NCI-H82 (cell line): ENCODE measurements around the gene BTBD2.

ENCODE experiments used
- DNase-seq: peaks from one replicate; lab custom pipeline; 2025; lab: John Stamatoyannopoulos, UW

Gene BTBD2

DNA sequence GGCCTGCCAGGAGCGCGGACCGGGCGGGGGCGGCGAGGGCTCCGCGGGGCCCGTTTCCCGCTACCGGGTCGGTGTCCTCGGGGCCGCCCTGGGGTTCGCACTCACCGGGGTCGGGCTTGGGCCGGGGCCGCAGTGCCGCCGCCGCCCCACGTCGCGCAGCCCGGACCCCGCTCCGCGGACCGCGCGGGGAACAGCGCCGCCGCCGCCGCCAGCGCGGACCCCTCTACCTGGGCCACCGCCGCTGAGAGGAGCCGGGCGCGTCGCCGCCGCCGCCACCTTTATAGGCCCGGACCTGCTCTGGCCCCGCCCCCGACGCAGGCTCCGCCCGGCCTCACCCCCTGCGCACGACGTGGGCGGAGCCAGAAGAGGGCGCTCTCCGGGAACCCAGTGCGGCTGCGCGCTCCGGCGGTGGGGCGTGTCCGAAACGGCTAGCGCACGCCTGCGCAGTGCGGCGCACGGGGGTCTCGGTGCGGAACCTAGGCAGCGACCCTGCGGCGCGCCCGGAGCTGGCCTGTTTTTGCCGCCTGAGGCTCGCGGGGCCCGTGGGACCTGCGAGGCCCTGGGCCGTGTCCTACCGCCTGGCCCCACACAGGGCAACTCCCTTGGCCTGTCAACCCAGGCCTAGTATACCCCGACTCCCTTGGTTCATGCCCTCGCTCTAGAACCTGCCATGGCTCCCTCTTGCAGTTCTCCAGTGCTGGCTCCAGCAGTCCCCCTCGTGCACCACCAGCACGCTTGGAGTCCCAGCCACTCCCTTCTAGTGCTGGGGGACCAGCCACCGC lies 35.7 kb upstream of the BTBD2 start, which contains the start of gene MKNK2:
MKNK2 (minus strand) TSS at position 254 of the 782 bp plus-strand sequence. CDS start 393 bp downstream, outside the sequence.
- peak; percentile 88 for DNase-seq

- no peak for DNase-seq
These were observed 35.0 kb upstream of the BTBD2 start for GRCh38 chr19:2050349-2050990.

DNA sequence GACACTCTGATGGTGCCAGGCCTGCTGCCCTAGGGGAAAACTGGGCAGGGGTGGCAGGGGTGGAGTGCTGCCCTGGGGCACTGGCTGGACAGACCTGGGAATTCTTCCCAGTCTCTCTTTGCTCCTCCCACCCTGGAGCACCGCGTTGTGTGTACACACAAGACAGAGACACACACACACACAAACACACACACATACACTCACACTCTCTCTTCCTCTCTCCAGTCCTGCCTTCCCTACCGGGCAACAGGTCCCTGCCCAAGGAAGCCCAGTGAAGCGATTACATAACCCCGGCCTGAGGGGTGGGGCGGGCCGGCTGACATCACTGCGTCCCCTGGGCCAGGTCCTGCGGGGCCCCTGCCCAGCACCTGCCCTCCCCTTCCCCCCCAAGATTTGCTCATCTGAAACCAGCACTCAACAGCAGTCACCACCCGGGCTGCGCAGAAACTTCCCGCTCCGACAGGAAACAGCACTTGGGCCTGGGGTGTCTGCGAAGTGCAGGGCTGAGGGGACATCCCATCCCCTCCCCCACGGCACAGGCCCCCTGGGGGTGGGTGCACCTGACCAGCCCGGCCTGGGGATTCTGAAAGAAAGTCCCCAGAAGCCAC lies 34.3 kb upstream of the BTBD2 start:
- DNase-seq: peak; percentile 38

DNA sequence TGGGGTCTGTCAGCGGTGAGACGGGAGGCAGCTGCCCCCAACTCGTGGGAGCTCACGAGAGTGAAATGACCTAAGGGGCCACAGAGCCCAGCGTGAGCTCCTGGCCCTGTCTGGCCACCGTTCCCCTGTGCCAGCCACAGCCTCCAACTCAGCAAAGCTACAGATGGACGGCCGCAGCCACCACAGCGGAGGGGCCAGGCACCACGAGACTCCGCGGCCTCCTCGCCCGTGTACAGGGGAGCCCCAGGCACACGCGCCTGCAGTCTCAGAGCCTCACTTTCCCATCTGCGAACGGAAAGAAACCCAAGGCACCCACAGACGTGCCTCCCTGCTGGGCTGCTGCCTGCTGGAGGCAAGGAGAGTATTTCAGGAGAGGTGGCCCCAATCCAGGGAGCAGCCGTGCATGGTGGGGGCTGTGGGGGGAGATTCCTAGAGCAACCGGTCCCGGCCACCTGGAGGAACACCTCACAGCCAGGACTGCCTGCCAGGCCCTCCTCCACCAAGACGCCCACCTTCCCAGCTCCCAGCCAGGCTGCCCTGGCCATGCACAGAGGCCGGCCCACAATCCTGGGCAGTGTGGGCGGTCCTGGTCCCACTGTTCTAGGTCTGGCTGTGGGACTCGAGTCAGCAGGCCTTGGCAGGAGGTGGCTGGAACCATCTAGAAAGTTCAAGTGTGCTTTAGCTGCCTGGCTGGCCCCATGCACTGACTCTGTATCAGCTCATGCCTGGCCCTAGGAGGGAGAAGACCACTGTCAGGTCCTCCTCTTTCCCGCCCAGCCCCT lies 33.6 kb upstream of the BTBD2 start:
- no peak for DNase-seq

- DNase-seq: no peak
These were observed 32.8 kb upstream of the BTBD2 start for GRCh38 chr19:2048104-2048958.

DNA sequence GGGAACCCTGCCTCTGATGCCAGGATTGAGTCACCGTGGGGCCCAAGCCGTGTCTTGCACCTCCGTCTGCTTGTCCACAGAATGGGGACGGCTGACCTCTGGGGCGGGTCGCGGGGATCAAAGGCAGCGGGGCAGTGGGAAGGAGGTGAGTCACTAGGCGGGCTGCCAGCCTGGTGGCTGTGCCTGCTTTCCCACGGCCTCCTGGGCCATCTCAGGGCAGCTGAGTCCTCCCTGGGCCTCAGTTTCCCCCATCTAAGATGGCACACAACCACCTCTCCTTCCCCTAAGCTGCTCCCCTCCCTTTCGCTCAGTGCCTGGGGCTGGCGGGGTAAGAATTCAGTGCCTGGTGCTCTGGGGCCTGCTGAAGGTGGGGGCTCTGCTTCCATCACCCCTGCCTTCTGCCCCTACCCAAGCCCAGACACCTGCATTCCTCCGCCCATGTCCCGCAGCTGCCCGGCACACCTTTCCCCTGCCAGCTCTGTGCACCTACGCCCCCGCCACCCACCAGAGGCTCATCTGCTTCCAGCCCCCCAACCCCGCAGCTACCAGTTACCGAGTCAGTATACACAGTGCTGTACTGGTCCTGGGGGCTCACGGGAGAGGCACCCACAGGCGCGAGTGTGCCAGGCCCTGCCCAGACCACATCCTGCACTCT lies 32.1 kb upstream of the BTBD2 start:
- no peak for DNase-seq

DNA sequence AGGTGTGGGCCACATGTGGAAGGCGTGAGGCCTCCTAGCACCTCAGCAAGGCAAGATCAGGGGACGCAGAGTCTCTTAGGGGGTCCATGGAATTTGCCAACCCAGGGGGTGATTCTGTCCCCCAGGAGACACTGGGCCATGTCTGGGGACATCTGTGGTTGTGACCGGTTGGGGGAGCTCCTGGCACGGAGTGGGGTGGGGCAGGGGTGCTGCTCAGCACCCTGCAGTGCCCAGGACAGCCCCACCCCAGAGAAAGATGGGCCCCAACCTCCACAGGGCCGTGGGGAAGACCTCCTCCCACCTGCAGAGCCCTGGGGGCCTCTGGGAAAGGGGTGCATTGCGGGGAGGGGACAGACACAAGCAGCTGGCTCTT lies 31.5 kb upstream of the BTBD2 start:
- DNase-seq: no peak

GRCh38 chr19:2046046-2046907 lies 30.8 kb upstream of the BTBD2 start:
- no peak for DNase-seq

GRCh38 chr19:2045501-2046045 lies 30.1 kb upstream of the BTBD2 start:
- DNase-seq: no peak

DNA sequence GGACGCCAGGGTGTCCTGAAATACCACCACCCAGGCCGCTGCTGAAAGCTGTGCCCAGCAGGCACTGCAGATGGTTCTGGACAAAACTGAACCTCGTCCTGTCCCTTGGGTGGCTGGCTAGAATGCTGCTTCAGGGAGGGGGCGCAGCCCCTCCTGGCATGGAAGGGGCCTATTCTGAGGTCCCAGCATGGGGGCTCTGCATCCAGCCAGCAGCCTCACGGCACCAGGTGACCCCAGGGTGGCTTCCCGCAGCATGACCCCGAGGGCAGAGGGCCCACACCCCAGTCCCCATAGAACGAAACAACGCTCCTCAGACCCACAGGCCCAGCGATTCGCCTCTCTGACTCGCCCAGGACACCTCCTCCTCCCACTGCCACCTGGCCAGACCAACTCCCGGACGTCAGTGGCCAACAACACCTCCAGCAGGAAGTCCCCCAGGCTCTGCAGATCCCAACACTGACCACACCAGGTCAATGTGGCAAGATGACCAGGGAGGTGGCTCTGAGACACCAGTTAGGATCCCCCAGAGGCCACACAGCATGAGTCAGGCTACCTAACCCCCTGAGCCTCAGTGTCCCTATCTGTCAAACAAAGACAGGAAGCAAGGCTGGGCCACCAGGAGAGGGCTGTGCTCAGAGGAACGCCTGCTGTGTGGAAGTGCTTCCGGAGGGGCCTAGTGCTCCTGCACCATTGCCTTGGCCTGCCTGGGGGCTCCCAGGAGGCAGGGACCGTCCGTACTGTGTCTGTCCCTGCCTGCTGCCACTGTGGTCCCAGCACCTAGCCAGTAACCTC lies 29.4 kb upstream of the BTBD2 start:
- DNase-seq: no peak

GRCh38 chr19:2043961-2044708 lies 28.6 kb upstream of the BTBD2 start:
- no peak for DNase-seq

DNA sequence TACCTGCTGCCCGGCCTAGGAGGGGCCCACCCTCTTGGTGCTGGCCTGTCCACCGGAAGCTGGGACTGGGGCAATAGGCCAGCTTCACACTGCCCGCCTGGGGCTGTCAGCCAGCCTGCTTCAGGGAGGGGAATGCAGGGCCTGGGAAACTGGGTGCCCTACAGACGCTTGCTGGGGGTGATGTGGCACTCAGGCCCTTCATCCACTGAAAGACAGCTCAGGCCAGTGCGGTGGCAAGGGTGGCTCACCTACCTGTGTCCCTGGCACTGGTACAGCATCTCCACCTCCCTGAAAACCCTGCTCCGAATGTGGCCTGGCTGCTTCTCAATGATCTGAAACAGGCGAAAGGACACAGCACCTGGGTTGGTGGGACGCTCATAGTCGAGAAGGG lies 27.7 kb upstream of the BTBD2 start:
- DNase-seq: no peak

DNA sequence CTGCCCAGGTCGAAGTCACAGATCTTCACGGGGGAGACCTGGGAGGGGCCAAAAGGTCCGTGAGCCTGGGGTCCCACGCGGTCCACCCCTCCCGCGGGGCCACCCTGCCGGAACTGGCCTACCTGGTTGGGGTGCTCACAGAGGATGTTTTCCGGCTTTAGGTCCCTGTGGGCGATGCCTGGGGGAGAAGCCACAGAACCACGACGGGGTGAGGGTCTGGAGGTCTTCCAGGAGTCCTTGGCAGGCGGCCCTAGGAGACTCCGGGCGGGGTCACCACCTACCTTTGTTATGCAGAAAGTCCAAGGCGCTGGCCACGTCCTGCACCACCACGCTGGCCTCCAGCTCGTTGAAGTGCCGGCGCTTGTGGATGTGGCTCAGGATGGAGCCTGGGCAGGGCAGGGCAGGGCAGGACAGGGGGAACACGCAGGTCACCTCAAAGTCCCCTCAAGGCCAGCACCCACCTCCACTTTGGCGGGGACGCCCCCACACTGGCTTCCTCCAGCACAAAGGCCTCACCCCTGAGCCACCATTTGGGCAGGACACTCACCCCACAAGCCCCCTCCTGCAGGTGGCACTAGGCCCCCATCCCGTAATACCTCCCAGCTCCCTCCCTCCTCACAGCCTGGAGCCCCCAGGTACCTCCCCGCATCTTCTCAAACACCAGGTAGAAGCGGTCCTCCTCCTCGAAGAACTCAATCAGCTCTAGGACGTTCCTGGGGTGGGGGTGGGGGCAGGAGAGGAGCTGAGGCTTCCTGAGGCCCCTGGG lies 27.2 kb upstream of the BTBD2 start:
- no peak for DNase-seq

- DNase-seq: peak; percentile 95
These were observed 26.4 kb upstream of the BTBD2 start for GRCh38 chr19:2041683-2042484.

DNA sequence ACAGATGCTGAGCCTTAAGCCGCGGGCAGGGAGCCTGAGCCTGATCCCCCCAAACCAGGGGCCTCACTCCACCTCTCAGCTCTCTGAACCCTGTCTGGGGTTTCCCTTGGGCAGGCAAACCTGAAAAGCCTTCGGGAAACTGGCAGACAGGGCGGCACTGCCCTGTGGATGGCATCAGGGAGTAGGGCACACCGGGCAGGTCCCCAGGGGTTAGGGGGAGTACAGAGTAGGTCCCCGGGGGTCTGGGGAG lies 25.8 kb upstream of the BTBD2 start:
- DNase-seq: peak; percentile 42

DNA sequence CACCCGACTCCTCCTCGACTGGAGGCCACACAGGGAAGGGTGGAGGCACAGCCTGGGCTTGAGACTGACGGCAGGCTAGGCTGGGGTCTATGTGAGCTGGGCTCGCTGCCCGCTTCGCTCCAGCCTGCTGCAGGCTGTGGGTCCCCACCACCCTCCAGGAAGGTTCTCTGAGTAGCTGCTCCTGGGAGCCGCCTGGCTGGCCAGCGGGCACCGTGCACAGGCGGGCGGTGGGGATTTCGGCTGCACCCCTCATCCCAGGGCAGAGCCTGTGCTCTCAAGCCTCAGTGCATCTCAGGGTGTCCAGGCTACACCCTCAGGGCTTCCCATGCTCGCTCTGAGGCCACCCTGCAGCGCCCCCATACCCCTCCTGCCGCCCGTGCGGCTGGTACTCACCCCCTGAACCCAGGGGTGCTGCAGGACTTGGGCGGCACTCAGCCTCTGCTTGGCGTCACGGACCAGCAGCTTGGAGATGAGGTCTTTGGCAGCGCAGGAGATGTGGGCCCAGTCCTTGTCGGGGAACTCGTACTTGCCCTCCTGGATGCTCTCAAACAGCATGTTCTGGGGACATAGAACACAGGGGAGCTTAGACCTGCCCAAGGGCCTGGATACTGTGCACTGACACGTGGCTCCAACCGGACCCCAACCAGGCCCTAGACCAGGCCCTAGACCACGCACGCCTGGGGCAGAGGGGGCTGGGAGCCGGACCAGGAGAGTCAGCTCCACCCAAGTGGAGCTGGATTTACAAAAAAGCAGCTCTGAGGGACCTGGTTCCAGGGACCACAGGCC lies 25.3 kb upstream of the BTBD2 start:
- DNase-seq: no peak
